DND-41 (cell line): Measurements from ENCODE around the gene RHOA.

ENCODE experiments used
- ATAC-seq: fragments of 200-7000 bp; cut with Tn5 transposase; 3 replicates; pipeline ENCODE4 v1.9.1; 2021; ENCODE audit warnings: low read depth; ENCODE audit not compliant: insufficient read depth
- DNase-seq: peaks from one replicate; pipeline ENCODE4 v3.0.0-alpha.2; 2020
- H2AFZ ChIP-seq: 2 replicates; pipeline ENCODE4 v1.6.0; 2012; ENCODE audit warnings: low read depth, low read length
- H3K27ac ChIP-seq: 2 replicates; pipeline ENCODE4 v1.5.1; 2012; ENCODE audit warnings: low read length, inconsistent platforms
- H3K27me3 ChIP-seq: fragments of 200-600 bp; sonication (generic); 2 replicates; pipeline ENCODE4 v1.6.0; 2012; ENCODE audit warnings: low read length, mild to moderate bottlenecking, inconsistent platforms; ENCODE audit not compliant: insufficient read depth, poor library complexity
- H3K36me3 ChIP-seq: 2 replicates; pipeline ENCODE4 v1.5.1; 2012; ENCODE audit warnings: low read length, inconsistent platforms; ENCODE audit not compliant: insufficient read depth
- H3K4me1 ChIP-seq: 2 replicates; pipeline ENCODE4 v1.5.1; 2012; ENCODE audit warnings: mild to moderate bottlenecking, low read length; ENCODE audit not compliant: insufficient read depth
- H3K4me2 ChIP-seq: 2 replicates; pipeline ENCODE4 v1.6.0; 2012; ENCODE audit warnings: mild to moderate bottlenecking, moderate library complexity, low read length, inconsistent platforms; ENCODE audit not compliant: insufficient read depth
- H3K4me3 ChIP-seq, 2 experiments: fragments of 200-600 bp in 1 of 2; shearing (Covaris generic) in 1 of 2; 2 replicates each; pipeline ENCODE4 v1.5.1; 2012 to 2016; ENCODE audit warnings: inconsistent platforms in 2 of 2, low read length in 2 of 2, mild to moderate bottlenecking in 2 of 2, low read depth in 1 of 2, moderate library complexity in 1 of 2
- H3K79me2 ChIP-seq: 2 replicates; pipeline ENCODE4 v1.6.0; 2012; ENCODE audit warnings: low read length, inconsistent platforms; ENCODE audit not compliant: insufficient read depth
- H3K9ac ChIP-seq: 2 replicates; pipeline ENCODE4 v1.6.0; 2012; ENCODE audit warnings: low read depth, mild to moderate bottlenecking, inconsistent platforms, low read length, moderate library complexity
- H3K9me3 ChIP-seq: 2 replicates; pipeline ENCODE4 v1.5.1; 2012; ENCODE audit warnings: low read length, moderate library complexity, mild to moderate bottlenecking, inconsistent platforms; ENCODE audit not compliant: insufficient read depth, severe bottlenecking
- H4K20me1 ChIP-seq: 2 replicates; pipeline ENCODE4 v1.6.0; 2012; ENCODE audit warnings: low read length; ENCODE audit not compliant: insufficient read depth
- CTCF ChIP-seq: IDR thresholded peaks from 2 replicates; pipeline ENCODE4 v1.5.1; 2012; ENCODE audit warnings: borderline replicate concordance, low read length, moderate library complexity, mild to moderate bottlenecking; ENCODE audit not compliant: poor library complexity, severe bottlenecking; ENCODE audit errors: extremely low read depth
- EZH2 ChIP-seq: IDR thresholded peaks from 3 replicates; pipeline ENCODE4 v1.6.1; 2012; ENCODE audit warnings: borderline replicate concordance, low read depth, mild to moderate bottlenecking, moderate library complexity, low read length, inconsistent platforms; ENCODE audit not compliant: severe bottlenecking

RHOA gene

GRCh38 chr3:49339941-49340800 lies 71.6 kb downstream of the RHOA start, which contains the start of gene USP4:
TSS of gene USP4 (minus strand) at chr3:49340053. CDS start at chr3:49340024, 29 bp downstream.
- no peaks in the 10 kb centered on the region for H4K20me1 ChIP-seq
- H2AFZ ChIP-seq: peak within 1 kb of the TSS; percentile 83
- peak within 1 kb of the TSS; percentile 72 for H3K4me2 ChIP-seq
- H3K79me2 ChIP-seq: peaks cover 64% of the 10 kb centered on the region
- peak; percentile 95 for DNase-seq
- peak within 1 kb of the TSS; percentile 81 to 85 for H3K4me3 ChIP-seq
- peak within 1 kb of the TSS; percentile 98 for H3K27ac ChIP-seq
- no peaks in the 10 kb centered on the region for H3K27me3 ChIP-seq
- no peaks in the 10 kb centered on the region for H3K9me3 ChIP-seq
- ATAC-seq: peak; percentile 84
- TF ChIP-seq CTCF (peak; percentile 86), EZH2 (no peak)
- peaks cover 17% of the 10 kb centered on the region for H3K36me3 ChIP-seq
- peaks cover 45% of the 10 kb centered on the region for H3K4me1 ChIP-seq
- H3K9ac ChIP-seq: peak within 1 kb of the TSS; percentile 82

- ATAC-seq: peak; percentile 6
- peak; percentile 53 for DNase-seq
- peaks cover 45% of the 10 kb centered on the region for H3K4me1 ChIP-seq
- peaks cover 23% of the 10 kb centered on the region for H3K36me3 ChIP-seq
- peak overlapping the region; percentile 81 to 85 for H3K4me3 ChIP-seq
- no peaks in the 10 kb centered on the region for H4K20me1 ChIP-seq
- no peak for TF ChIP-seq CTCF
- no peak for TF ChIP-seq EZH2
- H3K4me2 ChIP-seq: peak overlapping the region; percentile 72
- H3K27ac ChIP-seq: peak overlapping the region; percentile 98
- H3K9ac ChIP-seq: peak overlapping the region; percentile 82
- no peaks in the 10 kb centered on the region for H3K27me3 ChIP-seq
- H2AFZ ChIP-seq: peak overlapping the region; percentile 83
- no peaks in the 10 kb centered on the region for H3K9me3 ChIP-seq
- H3K79me2 ChIP-seq: peaks cover 70% of the 10 kb centered on the region
Observed at GRCh38 chr3:49339581-49339940, 72.2 kb downstream of the RHOA start.

- Histone ChIP-seq H3K27me3 (no peaks in the 10 kb centered on the region), H3K4me1 (peaks cover 16% of the 10 kb centered on the region), H3K9me3 (no peaks in the 10 kb centered on the region), H3K4me3 (no peak overlapping the region), H3K36me3 (peaks cover 73% of the 10 kb centered on the region), H4K20me1 (no peaks in the 10 kb centered on the region), H3K27ac (no peak overlapping the region), H3K4me2 (no peak overlapping the region), H3K9ac (no peak overlapping the region), H3K79me2 (peaks cover 74% of the 10 kb centered on the region), H2AFZ (no peak overlapping the region)
- DNase-seq: no peak
- TF ChIP-seq CTCF: no peak
- TF ChIP-seq EZH2: no peak
- ATAC-seq: no peak
Observed at GRCh38 chr3:49333916-49334633, 77.7 kb downstream of the RHOA start.
